IMR-90 (cell line): ENCODE data around the gene AP4S1. TPM values are rescaled to one million over a fixed set of nuclear protein-coding genes. Genes with fewer than 3 reads are reported as not detected.

ENCODE experiments used
- ATAC-seq: fragments of 200-7000 bp; cut with Tn5 transposase; 2 replicates; pipeline ENCODE4 v1.9.1; 2020; ENCODE audit warnings: low read depth, mild to moderate bottlenecking, moderate library complexity
- BruUV-seq: library from RNA; stranded (reverse); fragments of 400-500 nt; replicated peaks from 2 replicates; lab custom pipeline; 2021; lab: Mats Ljungman, UMichigan
- CTCF ChIA-PET: fragments of 300-600 bp; formaldehyde crosslinking; extraction: SDS; loops from one replicate; lab custom pipeline; 2021; ENCODE audit warnings: antibody characterized with exemption; lab: Yijun Ruan, JAX
- POLR2A ChIA-PET: fragments of 300-600 bp; sonication (Branson Sonifier 250); formaldehyde crosslinking; loops from one replicate; lab custom pipeline; 2022; ENCODE audit warnings: antibody characterized with exemption; ENCODE audit not compliant: unreplicated experiment; lab: Charles Lee
- DNase-seq: peaks from one replicate; pipeline ENCODE4 v3.0.0; 2013
- H2AFZ ChIP-seq: replicated peaks from 2 replicates; pipeline ENCODE3; 2013; ENCODE audit warnings: low read length, mild to moderate bottlenecking; ENCODE audit not compliant: poor library complexity
- H2AK5ac ChIP-seq: 2 replicates; pipeline ENCODE4 v1.6.1; 2013; ENCODE audit warnings: low read depth, low read length, inconsistent platforms
- H2AK9ac ChIP-seq: replicated peaks from 2 replicates; pipeline ENCODE3; 2013; ENCODE audit warnings: mild to moderate bottlenecking, low read depth, low read length, moderate library complexity; ENCODE audit not compliant: poor library complexity
- H2BK120ac ChIP-seq: 2 replicates; pipeline ENCODE4 v1.6.1; 2013; ENCODE audit warnings: low read depth, low read length, inconsistent platforms
- H2BK15ac ChIP-seq: 3 replicates; pipeline ENCODE4 v1.6.1; 2013; ENCODE audit warnings: low read depth, low read length, inconsistent platforms
- H2BK20ac ChIP-seq: 2 replicates; pipeline ENCODE4 v1.6.1; 2013; ENCODE audit warnings: low read depth, mild to moderate bottlenecking, inconsistent platforms, low read length, moderate library complexity
- H2BK5ac ChIP-seq: 2 replicates; pipeline ENCODE4 v1.6.1; 2013; ENCODE audit warnings: mild to moderate bottlenecking, low read depth, low read length, inconsistent platforms; ENCODE audit not compliant: poor library complexity, severe bottlenecking
- H3K14ac ChIP-seq: replicated peaks from 2 replicates; pipeline ENCODE4 v1.6.1; 2013; ENCODE audit warnings: low read depth, low read length, inconsistent platforms
- H3K18ac ChIP-seq: 2 replicates; pipeline ENCODE4 v1.6.1; 2013; ENCODE audit warnings: low read depth, low read length, control low read depth
- H3K23ac ChIP-seq: 2 replicates; pipeline ENCODE4 v1.6.1; 2013; ENCODE audit warnings: low read depth, low read length, inconsistent platforms
- H3K27ac ChIP-seq: 2 replicates; pipeline ENCODE4 v1.5.1; 2013; ENCODE audit warnings: mild to moderate bottlenecking, control low read depth, low read length; ENCODE audit not compliant: insufficient read depth
- H3K27me3 ChIP-seq: 2 replicates; pipeline ENCODE4 v1.6.1; 2013; ENCODE audit warnings: low read length; ENCODE audit not compliant: control insufficient read depth, insufficient read depth
- H3K36me3 ChIP-seq: 2 replicates; pipeline ENCODE4 v1.6.1; 2013; ENCODE audit warnings: low read length, mixed read lengths; ENCODE audit not compliant: control insufficient read depth, insufficient read depth
- H3K4ac ChIP-seq: 2 replicates; pipeline ENCODE4 v1.6.1; 2013; ENCODE audit warnings: low read depth, low read length, inconsistent platforms
- H3K4me1 ChIP-seq: 2 replicates; pipeline ENCODE4 v1.6.1; 2013; ENCODE audit warnings: low read length, mixed read lengths; ENCODE audit not compliant: control insufficient read depth, insufficient read depth
- H3K4me2 ChIP-seq: 2 replicates; pipeline ENCODE4 v1.6.1; 2013; ENCODE audit warnings: low read depth, mild to moderate bottlenecking, control low read depth, low read length, moderate library complexity
- H3K4me3 ChIP-seq: 2 replicates; pipeline ENCODE4 v1.5.1; 2013; ENCODE audit warnings: low read depth, mild to moderate bottlenecking, control low read depth, low read length, moderate library complexity; ENCODE audit not compliant: insufficient read depth
- H3K56ac ChIP-seq: 2 replicates; pipeline ENCODE4 v1.6.1; 2013; ENCODE audit warnings: low read length, inconsistent platforms; ENCODE audit not compliant: insufficient read depth; ENCODE audit errors: extremely low read depth
- H3K79me1 ChIP-seq, 2 experiments: 2 replicates each; pipeline ENCODE4 v1.6.1; 2013; ENCODE audit warnings: low read length in 2 of 2, inconsistent platforms in 1 of 2, low read depth in 1 of 2
- H3K9ac ChIP-seq: 2 replicates; pipeline ENCODE4 v1.6.1; 2013; ENCODE audit warnings: low read depth, low read length, control low read depth
- H3K9me1 ChIP-seq: 2 replicates; pipeline ENCODE4 v1.6.1; 2013; ENCODE audit warnings: low read length, inconsistent platforms; ENCODE audit not compliant: insufficient read depth
- H3K9me3 ChIP-seq: 2 replicates; pipeline ENCODE4 v1.6.1; 2013; ENCODE audit warnings: low read length; ENCODE audit not compliant: control insufficient read depth, insufficient read depth
- H4K20me1 ChIP-seq: 2 replicates; pipeline ENCODE4 v1.6.1; 2013; ENCODE audit warnings: low read length, inconsistent platforms; ENCODE audit not compliant: insufficient read depth
- H4K5ac ChIP-seq: 2 replicates; pipeline ENCODE4 v1.6.1; 2013; ENCODE audit warnings: mild to moderate bottlenecking, low read depth, low read length, control low read depth
- H4K8ac ChIP-seq, 2 experiments: 2 replicates each; pipeline ENCODE4 v1.6.1; 2013; ENCODE audit warnings: low read depth in 2 of 2, low read length in 2 of 2, control low read depth in 1 of 2, inconsistent platforms in 1 of 2
- H4K91ac ChIP-seq: 2 replicates; pipeline ENCODE4 v1.6.1; 2013; ENCODE audit warnings: low read depth, low read length, inconsistent platforms; ENCODE audit not compliant: insufficient read depth
- MAZ ChIP-seq: IDR thresholded peaks from 2 replicates; pipeline ENCODE4 v1.6.1; 2012; ENCODE audit warnings: low read depth, mild to moderate bottlenecking, low read length, improper control_type of control experiment, moderate library complexity, borderline replicate concordance
- POLR2A ChIP-seq: IDR thresholded peaks from 2 replicates; pipeline ENCODE4 v1.6.1; 2012; ENCODE audit warnings: mild to moderate bottlenecking, low read depth, low read length
- RCOR1 ChIP-seq: IDR thresholded peaks from 2 replicates; pipeline ENCODE4 v1.6.1; 2012; ENCODE audit warnings: mild to moderate bottlenecking, low read length, improper control_type of control experiment; ENCODE audit not compliant: insufficient replicate concordance
- WGBS, 2 experiments: methylation state at CpG; one replicate each; pipeline versions ENCODE4 v1.1.5 to v1.1.7; 2013; ENCODE audit warnings: missing lambda C conversion rate in 2 of 2; ENCODE audit not compliant: insufficient read length in 1 of 2; ENCODE audit errors: extremely low coverage in 2 of 2; 5-methylcytosine and 5-hydroxymethylcytosine counted together
- dilution Hi-C: fragments of 300-500 bp; cut with HindIII; formaldehyde crosslinking; loops from one replicate; pipeline ENCODE4 v1.14.3; 2018; ENCODE audit warnings: low sequenced_read_pairs; ENCODE audit not compliant: unreplicated experiment
- in situ Hi-C: fragments of 300-500 bp; cut with MboI; formaldehyde crosslinking; loops from 3 replicates; pipeline ENCODE4 v1.14.3; 2019; ENCODE audit warnings: low sequenced_read_pairs, inconsistent platforms, mixed read lengths
- intact Hi-C: fragments of 100-400 bp; cut with micrococcal nuclease; formaldehyde crosslinking; loops from 2 replicates; pipeline ENCODE4 v1.10.0; 2022
- polyA plus RNA-seq, 3 experiments: library from polyadenylated mRNA; depleted of rRNA; stranded (reverse); fragments of >200 nt; gene quantifications; 2 replicates each; pipeline ENCODE4 v1.2.3, GENCODE V29; 2012; ENCODE audit warnings: low replicate concordance in 1 of 3
- total RNA-seq: library from RNA; depleted of rRNA; stranded (reverse); fragments of >200 nt; gene quantifications from 2 replicates; pipeline ENCODE4 v1.2.3, GENCODE V29; 2012
- TF ChIP-seq, protein P1 (sequence below): fragments of 150-350 bp; IDR thresholded peaks from 2 replicates; pipeline ENCODE4 v1.6.1; 2016; ENCODE audit warnings: low read depth, mild to moderate bottlenecking, low read length, moderate library complexity, borderline replicate concordance

AP4S1 gene
- total and polyA plus RNA-seq, 2 of the 4 experiments (the other 2 are of a cell fraction) = 2.7 to 4.5 TPM

DNA sequence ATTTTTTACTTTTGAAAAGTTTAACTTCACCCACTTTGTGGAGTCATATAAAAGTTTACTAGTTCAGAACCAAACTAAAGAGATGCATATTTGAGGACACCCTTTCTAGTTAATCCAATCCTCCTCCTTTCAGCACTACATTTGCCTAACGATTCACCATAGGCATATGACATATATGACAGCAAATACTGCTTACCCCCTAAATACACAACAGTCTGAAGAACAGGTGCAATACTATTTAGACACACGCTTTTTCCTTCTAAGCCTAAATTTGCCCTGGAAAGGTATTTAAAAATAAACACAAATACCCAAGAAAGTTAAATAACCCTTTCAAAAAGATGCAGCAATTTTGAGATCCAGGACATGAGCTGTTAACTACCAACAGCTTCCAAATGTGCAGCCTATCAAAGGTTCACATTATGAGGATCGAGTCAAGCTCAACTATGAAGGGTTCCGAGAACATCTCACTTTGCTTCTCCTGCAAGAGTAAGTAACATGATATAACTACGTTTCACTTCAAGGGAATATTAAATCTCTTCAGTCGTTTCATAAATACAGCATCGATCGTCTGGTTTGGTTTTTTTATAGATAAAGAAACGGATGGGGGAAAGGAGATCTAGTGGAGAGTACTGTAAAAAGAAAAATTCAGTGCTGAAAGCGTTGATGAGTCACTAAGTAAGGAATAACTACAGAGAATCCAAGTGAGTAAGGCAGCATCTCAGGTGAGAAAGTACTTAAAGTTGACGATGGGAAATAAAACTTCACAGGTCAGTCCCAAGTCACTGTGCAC is 677 bp upstream of the AP4S1 start (continued):
- TF ChIP-seq, protein P1, sequence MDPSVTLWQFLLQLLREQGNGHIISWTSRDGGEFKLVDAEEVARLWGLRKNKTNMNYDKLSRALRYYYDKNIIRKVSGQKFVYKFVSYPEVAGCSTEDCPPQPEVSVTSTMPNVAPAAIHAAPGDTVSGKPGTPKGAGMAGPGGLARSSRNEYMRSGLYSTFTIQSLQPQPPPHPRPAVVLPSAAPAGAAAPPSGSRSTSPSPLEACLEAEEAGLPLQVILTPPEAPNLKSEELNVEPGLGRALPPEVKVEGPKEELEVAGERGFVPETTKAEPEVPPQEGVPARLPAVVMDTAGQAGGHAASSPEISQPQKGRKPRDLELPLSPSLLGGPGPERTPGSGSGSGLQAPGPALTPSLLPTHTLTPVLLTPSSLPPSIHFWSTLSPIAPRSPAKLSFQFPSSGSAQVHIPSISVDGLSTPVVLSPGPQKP = no peak

DNA sequence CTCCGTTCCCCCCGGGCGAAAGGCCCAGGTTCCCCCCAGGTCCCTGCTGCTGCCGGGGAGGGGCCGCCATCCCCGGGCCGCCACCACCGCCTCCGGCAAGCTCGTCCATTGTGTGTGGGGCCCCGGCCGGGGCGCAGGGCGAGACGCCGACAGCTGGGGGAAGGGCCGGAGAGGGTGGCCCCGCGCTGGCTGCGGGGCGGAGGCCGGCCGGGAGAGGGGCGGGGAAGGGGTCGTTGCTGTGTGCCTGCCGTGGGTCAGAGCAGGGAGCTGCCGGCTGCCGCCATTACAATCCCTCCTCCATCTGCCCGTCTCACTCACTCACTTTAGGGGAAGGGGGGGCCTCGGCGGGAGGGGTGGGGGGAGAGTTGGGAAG is 614 bp downstream of the AP4S1 start, which contains the start of gene STRN3:
STRN3 (minus strand) TSS at position 303 of the 373 bp plus-strand sequence; CDS start at position 109, 194 bp downstream.
- H2AK9ac ChIP-seq = peak within 1 kb of the TSS; percentile 98
- H2BK5ac ChIP-seq = peak within 1 kb of the TSS; percentile 96
- in situ Hi-C loops (no loop called here), dilution Hi-C loops (no loop called here), intact Hi-C loops (loop anchor here (2.0 kb wide), 2 partner anchors 33 to 65 kb away; no protein-coding TSS in a partner anchor)
- peak within 1 kb of the TSS; percentile 93 for H2AFZ ChIP-seq
- DNase-seq = no peak
- peak within 1 kb of the TSS; percentile 99 for H3K9ac ChIP-seq
- H4K5ac ChIP-seq = peak within 1 kb of the TSS; percentile 93
- H3K36me3 ChIP-seq = no peaks in the 10 kb centered on the region
- H3K9me1 ChIP-seq = no peaks in the 10 kb centered on the region
- peak within 1 kb of the TSS; percentile 96 for H3K23ac ChIP-seq
- peak within 1 kb of the TSS; percentile 98 for H2AK5ac ChIP-seq
- H3K4me1 ChIP-seq = no peaks in the 10 kb centered on the region
- peak within 1 kb of the TSS; percentile 94 for H4K91ac ChIP-seq
- peak within 1 kb of the TSS; percentile 93 for H3K14ac ChIP-seq
- 2% methylated on average over 10 of the region's 31 CpGs; no CpG with 5 or more reads in 1 of the 2 experiments for WGBS, 2 experiments
- H3K56ac ChIP-seq = peak within 1 kb of the TSS; percentile 80
- peak within 1 kb of the TSS; percentile 99 for H3K4ac ChIP-seq
- peak within 1 kb of the TSS; percentile 12; the same call in 1 of the 2 replicates for H2BK20ac ChIP-seq
- no peak for ATAC-seq
- H2BK120ac ChIP-seq = peak within 1 kb of the TSS; percentile 78
- peaks cover 29% of the 10 kb centered on the region; the same call in 1 of the 2 replicates for H4K20me1 ChIP-seq
- TF ChIP-seq RCOR1 = no peak
- peak; percentile 90 for TF ChIP-seq MAZ
- peak; percentile 68 for TF ChIP-seq POLR2A
- H3K4me3 ChIP-seq = peak within 1 kb of the TSS; percentile 97
- no TSS peak for BruUV-seq
- peaks cover 11 to 41% of the 10 kb centered on the region in 2 experiments for H3K79me1 ChIP-seq
- H3K4me2 ChIP-seq = peak within 1 kb of the TSS; percentile 100
- POLR2A ChIA-PET = interaction anchor here (0.7 to 0.9 kb wide), 3 partner anchors 12 to 41 kb away, joined by 3 read pairs; no protein-coding TSS in a partner anchor
- CTCF ChIA-PET = interaction anchor here (0.6 kb wide), 1 partner anchor 80 kb away, joined by 3 read pairs; no protein-coding TSS in a partner anchor
- peak within 1 kb of the TSS; percentile 90 to 100 for H4K8ac ChIP-seq
- no peaks in the 10 kb centered on the region for H3K27me3 ChIP-seq
- peak within 1 kb of the TSS; percentile 99 for H3K27ac ChIP-seq
- H3K18ac ChIP-seq = peak within 1 kb of the TSS; percentile 89
- no peaks in the 10 kb centered on the region for H3K9me3 ChIP-seq
- H2BK15ac ChIP-seq = peak within 1 kb of the TSS; percentile 64; the same call in 1 of the 3 replicates
